ENCODE measurements around the gene PNMA6E. TPM values are rescaled to one million over a fixed set of nuclear protein-coding genes. Genes with fewer than 3 reads are reported as not detected.

Gene PNMA6E
- total RNA-seq, 1 donor from 2014 or later: not detected

DNA sequence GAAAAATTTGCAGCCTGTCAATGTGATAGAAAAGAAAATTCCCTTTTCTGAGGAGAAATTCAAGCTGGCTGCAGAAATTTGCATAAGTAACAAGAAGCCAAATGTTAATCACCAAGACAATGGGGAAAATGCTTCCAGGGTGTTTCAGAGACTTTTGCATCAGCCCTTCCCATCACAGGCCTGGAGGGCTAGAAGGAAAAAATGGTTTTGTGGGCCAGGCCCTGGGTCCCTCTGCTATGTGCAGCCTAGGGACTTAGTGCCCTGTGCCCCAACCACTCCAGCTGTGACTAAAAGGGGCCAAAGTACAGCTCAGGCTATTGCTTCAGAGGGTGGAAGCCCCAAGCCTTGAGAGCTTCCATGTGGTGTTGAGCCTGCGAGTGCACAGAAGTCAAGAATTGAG is 43.3 kb downstream of the PNMA6E start:
- peaks cover 3% of the 10 kb centered on the region for H3K36me3 Mint-ChIP-seq
- no peak overlapping the region for H3K4me3 Mint-ChIP-seq
- DNase-seq (ENCODE audit: low spot score in 2 of 2, unreplicated experiment in 2 of 2): no peak
- H3K9me3 Mint-ChIP-seq: peaks cover 31% of the 10 kb centered on the region
- H3K27ac Mint-ChIP-seq: no peak overlapping the region
- TF ChIP-seq, protein P1, sequence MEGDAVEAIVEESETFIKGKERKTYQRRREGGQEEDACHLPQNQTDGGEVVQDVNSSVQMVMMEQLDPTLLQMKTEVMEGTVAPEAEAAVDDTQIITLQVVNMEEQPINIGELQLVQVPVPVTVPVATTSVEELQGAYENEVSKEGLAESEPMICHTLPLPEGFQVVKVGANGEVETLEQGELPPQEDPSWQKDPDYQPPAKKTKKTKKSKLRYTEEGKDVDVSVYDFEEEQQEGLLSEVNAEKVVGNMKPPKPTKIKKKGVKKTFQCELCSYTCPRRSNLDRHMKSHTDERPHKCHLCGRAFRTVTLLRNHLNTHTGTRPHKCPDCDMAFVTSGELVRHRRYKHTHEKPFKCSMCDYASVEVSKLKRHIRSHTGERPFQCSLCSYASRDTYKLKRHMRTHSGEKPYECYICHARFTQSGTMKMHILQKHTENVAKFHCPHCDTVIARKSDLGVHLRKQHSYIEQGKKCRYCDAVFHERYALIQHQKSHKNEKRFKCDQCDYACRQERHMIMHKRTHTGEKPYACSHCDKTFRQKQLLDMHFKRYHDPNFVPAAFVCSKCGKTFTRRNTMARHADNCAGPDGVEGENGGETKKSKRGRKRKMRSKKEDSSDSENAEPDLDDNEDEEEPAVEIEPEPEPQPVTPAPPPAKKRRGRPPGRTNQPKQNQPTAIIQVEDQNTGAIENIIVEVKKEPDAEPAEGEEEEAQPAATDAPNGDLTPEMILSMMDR (IDR thresholded peaks at IDR 0.05; ENCODE audit: unreplicated experiment): no peak
- H3K4me1 Mint-ChIP-seq: no peaks in the 10 kb centered on the region
- peaks cover 2% of the 10 kb centered on the region for H3K27me3 Mint-ChIP-seq (ENCODE audit: low read depth)

DNA sequence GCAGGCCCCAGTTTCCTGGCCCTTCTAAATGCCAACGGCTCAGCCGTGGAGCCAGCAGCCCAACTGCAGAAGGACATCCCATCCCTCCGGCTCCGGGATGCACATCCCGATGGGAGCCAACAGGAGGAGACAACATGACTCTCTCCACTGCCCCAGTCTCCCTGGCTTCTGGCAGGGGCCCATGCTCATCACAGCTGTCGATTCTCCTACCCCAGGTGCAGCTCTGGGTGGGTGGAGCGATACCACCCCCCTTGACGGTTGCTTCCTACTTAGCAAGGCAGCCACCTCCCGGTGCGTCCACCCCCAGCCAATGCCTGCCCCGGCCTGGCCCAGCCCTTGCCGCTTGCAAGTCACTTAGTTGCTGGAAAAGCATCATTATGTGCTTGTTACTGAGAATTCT is 47.7 kb downstream of the PNMA6E start:
- H3K4me3 Mint-ChIP-seq: no peak overlapping the region
- TF ChIP-seq, protein P1 (IDR thresholded peaks at IDR 0.05; ENCODE audit: unreplicated experiment): no peak
- no peak for DNase-seq (ENCODE audit: low spot score in 2 of 2, unreplicated experiment in 2 of 2)
- H3K9me3 Mint-ChIP-seq: peaks cover 29% of the 10 kb centered on the region
- no peak overlapping the region for H3K27ac Mint-ChIP-seq
- no peaks in the 10 kb centered on the region for H3K4me1 Mint-ChIP-seq
- no peaks in the 10 kb centered on the region for H3K27me3 Mint-ChIP-seq (ENCODE audit: low read depth)
- H3K36me3 Mint-ChIP-seq: peaks cover 17% of the 10 kb centered on the region

DNA sequence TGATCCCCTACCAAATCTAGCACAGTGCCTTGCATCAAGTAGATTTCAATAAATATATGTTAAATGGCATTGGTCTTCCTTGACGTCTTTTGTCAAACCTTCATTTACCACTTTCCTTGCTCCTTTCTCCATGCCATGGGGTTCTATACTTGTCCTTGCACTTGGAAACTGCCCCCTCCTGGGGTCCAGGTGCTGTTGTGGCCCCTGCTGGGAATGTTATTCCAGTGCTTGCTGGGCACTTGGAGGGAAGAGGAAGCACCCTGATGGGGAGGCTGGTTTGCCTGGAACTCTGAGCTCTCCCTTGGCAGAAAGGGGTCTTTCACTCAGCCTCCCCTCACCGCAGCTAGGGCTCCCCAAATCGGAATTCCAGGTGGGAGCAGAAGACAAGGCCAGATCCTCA is 48.3 kb downstream of the PNMA6E start:
- Mint-ChIP-seq H3K9me3 (peaks cover 29% of the 10 kb centered on the region), H3K4me1 (no peaks in the 10 kb centered on the region), H3K27me3 (ENCODE audit: low read depth) (no peaks in the 10 kb centered on the region), H3K4me3 (no peak overlapping the region), H3K36me3 (peaks cover 20% of the 10 kb centered on the region), H3K27ac (no peak overlapping the region)
- TF ChIP-seq, protein P1 (IDR thresholded peaks at IDR 0.05; ENCODE audit: unreplicated experiment): no peak
- DNase-seq (ENCODE audit: low spot score in 2 of 2, unreplicated experiment in 2 of 2): no peak

DNA sequence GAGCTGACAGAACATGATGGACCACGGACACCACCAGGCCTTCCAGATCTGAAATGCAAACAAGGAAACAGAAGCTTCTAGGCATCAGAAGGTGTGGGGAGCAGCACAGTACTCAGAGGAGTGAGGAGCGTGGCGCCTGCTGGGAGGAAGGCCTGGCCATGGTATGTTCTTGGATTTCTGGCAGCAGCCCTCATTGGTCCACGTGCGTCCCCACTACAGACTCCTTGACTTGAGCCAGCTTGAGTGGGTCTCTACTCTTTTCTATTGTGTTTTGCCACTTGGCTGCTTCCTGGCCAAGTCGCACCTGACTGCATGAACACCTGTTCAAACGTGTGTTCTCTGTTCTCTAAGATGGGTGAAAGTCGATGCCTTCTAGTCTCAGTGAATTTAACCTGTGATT is 49.2 kb downstream of the PNMA6E start:
- Mint-ChIP-seq H3K4me1 (no peaks in the 10 kb centered on the region), H3K36me3 (peaks cover 20% of the 10 kb centered on the region), H3K27me3 (ENCODE audit: low read depth) (no peaks in the 10 kb centered on the region), H3K9me3 (peaks cover 22% of the 10 kb centered on the region), H3K4me3 (no peak overlapping the region), H3K27ac (no peak overlapping the region)
- DNase-seq (ENCODE audit: low spot score in 2 of 2, unreplicated experiment in 2 of 2): no peak
- TF ChIP-seq, protein P1 (IDR thresholded peaks at IDR 0.05; ENCODE audit: unreplicated experiment): no peak

DNA sequence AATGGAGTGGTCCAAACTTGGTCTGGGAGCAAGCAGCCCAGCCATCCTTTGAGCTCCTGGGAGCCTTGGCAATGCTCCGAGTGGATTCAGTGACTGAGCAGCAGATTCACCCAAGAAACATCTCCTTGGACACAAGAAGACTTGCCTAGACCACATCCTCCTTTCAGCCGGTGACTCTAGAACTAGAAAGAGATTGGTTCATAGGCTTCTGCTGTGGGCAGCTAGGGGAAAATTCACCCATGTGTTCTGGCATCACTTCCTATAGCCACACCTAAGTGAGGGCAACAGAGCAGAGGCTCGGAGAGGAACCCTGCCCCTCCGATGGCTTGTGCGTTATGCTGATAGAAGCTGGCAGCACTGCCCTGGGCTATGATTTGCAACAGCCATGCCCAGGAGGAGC is 51.2 kb downstream of the PNMA6E start:
- H3K27ac Mint-ChIP-seq: no peak overlapping the region
- H3K4me1 Mint-ChIP-seq: no peaks in the 10 kb centered on the region
- H3K36me3 Mint-ChIP-seq: peaks cover 30% of the 10 kb centered on the region
- DNase-seq (ENCODE audit: low spot score in 2 of 2, unreplicated experiment in 2 of 2): no peak
- H3K27me3 Mint-ChIP-seq (ENCODE audit: low read depth): no peaks in the 10 kb centered on the region
- H3K9me3 Mint-ChIP-seq: peaks cover 17% of the 10 kb centered on the region
- TF ChIP-seq, protein P1 (IDR thresholded peaks at IDR 0.05; ENCODE audit: unreplicated experiment): no peak
- no peak overlapping the region for H3K4me3 Mint-ChIP-seq

DNA sequence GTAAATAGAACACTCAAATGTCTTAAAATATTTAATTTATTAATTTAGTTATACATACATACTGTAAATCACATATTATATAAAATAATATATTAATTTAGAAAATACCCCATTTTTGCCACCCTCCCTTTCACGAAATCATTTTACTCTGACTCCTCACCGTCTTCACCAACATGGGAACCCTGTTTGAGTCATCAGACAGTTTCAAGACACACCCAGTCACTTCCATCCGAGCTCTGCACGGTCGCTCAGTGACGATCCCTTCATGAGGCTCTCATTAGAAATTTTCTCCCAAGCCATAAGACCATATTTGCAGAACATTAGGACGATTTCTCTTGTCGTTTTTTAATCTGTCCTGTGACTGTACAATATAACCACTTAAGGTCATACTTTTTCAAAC is 52.7 kb downstream of the PNMA6E start:
- H3K27ac Mint-ChIP-seq: no peak overlapping the region
- TF ChIP-seq, protein P1 (IDR thresholded peaks at IDR 0.05; ENCODE audit: unreplicated experiment): no peak
- peaks cover 33% of the 10 kb centered on the region for H3K36me3 Mint-ChIP-seq
- H3K4me1 Mint-ChIP-seq: no peaks in the 10 kb centered on the region
- DNase-seq (ENCODE audit: low spot score in 2 of 2, unreplicated experiment in 2 of 2): no peak
- no peak overlapping the region for H3K4me3 Mint-ChIP-seq
- H3K9me3 Mint-ChIP-seq: peaks cover 24% of the 10 kb centered on the region
- no peaks in the 10 kb centered on the region for H3K27me3 Mint-ChIP-seq (ENCODE audit: low read depth)
